NCI-H510A treated with DMSO at 0.1 percent for 48 hours (cell line): Measurements from ENCODE around the gene CRIP2.

Experiments used
- DNase-seq: peaks from one replicate; lab custom pipeline; 2025; lab: John Stamatoyannopoulos, UW

The CRIP2 gene

GRCh38 chr14:105465209-105466031 lies 9.2 kb upstream of the CRIP2 start:
- DNase-seq: no peak

- DNase-seq: no peak
These were observed 7.9 kb upstream of the CRIP2 start for GRCh38 chr14:105466531-105467248.

- no peak for DNase-seq
These were observed 7.2 kb upstream of the CRIP2 start for GRCh38 chr14:105467249-105467941.

- DNase-seq: no peak
These were observed 6.6 kb upstream of the CRIP2 start for GRCh38 chr14:105467942-105468471.

GRCh38 chr14:105468621-105469241 lies 5.9 kb upstream of the CRIP2 start:
- no peak for DNase-seq

GRCh38 chr14:105469456-105470349 lies 4.9 kb upstream of the CRIP2 start:
- no peak for DNase-seq

- peak; percentile 15 for DNase-seq
These were observed 4.0 kb upstream of the CRIP2 start for GRCh38 chr14:105470350-105471296.

GRCh38 chr14:105471297-105471821 lies 3.3 kb upstream of the CRIP2 start:
- DNase-seq: no peak

GRCh38 chr14:105471823-105472485 lies 2.7 kb upstream of the CRIP2 start:
- DNase-seq: no peak

- DNase-seq: no peak
These were observed 2.1 kb upstream of the CRIP2 start for GRCh38 chr14:105472486-105472991.

- no peak for DNase-seq
These were observed 1.5 kb upstream of the CRIP2 start for GRCh38 chr14:105473033-105473676.

GRCh38 chr14:105473677-105474482 lies 741 bp upstream of the CRIP2 start:
- peak; percentile 57 for DNase-seq

- no peak for DNase-seq
These were observed 862 bp downstream of the CRIP2 start for GRCh38 chr14:105475269-105476096.

GRCh38 chr14:105476097-105476830 lies 1.6 kb downstream of the CRIP2 start:
- DNase-seq: no peak

- DNase-seq: no peak
These were observed 2.4 kb downstream of the CRIP2 start for GRCh38 chr14:105476831-105477659.
